Endothelial cell (in vitro differentiated cells): ENCODE measurements around the gene MUL1. TPM values are rescaled to one million over a fixed set of nuclear protein-coding genes. Genes with fewer than 3 reads are reported as not detected.
A peak's percentile ranks its signal among the peaks of the same experiment; 100 is the strongest.

Source experiments
- DNase-seq: peaks from one replicate; pipeline ENCODE4 v3.0.0; 2021; ENCODE audit warnings: low spot score
- H3K27ac Mint-ChIP-seq: one replicate; pipeline ENCODE4 v1.8.0; 2021; ENCODE audit warnings: mixed read lengths, inconsistent platforms; ENCODE audit not compliant: unreplicated experiment
- H3K27me3 Mint-ChIP-seq: one replicate; pipeline ENCODE4 v1.8.0; 2021; ENCODE audit warnings: mild to moderate bottlenecking, moderate library complexity, mixed read lengths, inconsistent platforms; ENCODE audit not compliant: unreplicated experiment
- H3K36me3 Mint-ChIP-seq: one replicate; pipeline ENCODE4 v1.8.0; 2021; ENCODE audit warnings: mild to moderate bottlenecking, low read depth, mixed read lengths, inconsistent platforms; ENCODE audit not compliant: unreplicated experiment
- H3K4me1 Mint-ChIP-seq: one replicate; pipeline ENCODE4 v1.8.0; 2021; ENCODE audit warnings: mild to moderate bottlenecking, mixed read lengths, inconsistent platforms; ENCODE audit not compliant: unreplicated experiment
- H3K4me3 Mint-ChIP-seq: one replicate; pipeline ENCODE4 v1.8.0; 2021; ENCODE audit warnings: mild to moderate bottlenecking, mixed read lengths, inconsistent platforms; ENCODE audit not compliant: unreplicated experiment
- H3K9me3 Mint-ChIP-seq: one replicate; pipeline ENCODE4 v1.8.0; 2021; ENCODE audit warnings: mixed read lengths, inconsistent platforms; ENCODE audit not compliant: unreplicated experiment
- total RNA-seq: library from RNA; stranded (reverse); fragmentation: NEBNext Ultra II Directional; extraction: Animal tissue kit (Norgen Biotek cat#: 25700); gene quantifications from one replicate; pipeline ENCODE4 v1.2.1, GENCODE V29; 2021; ENCODE audit not compliant: unreplicated experiment
- TF ChIP-seq, protein P1 (sequence below): fragments of 200-600 bp; sonication (generic); IDR thresholded peaks from one replicate; pipeline ENCODE4 v1.5.0; 2021; ENCODE audit warnings: antibody characterized with exemption; ENCODE audit not compliant: unreplicated experiment

MUL1 gene
- total RNA-seq, 1 donor from 2014 or later, result 31.5 TPM

DNA sequence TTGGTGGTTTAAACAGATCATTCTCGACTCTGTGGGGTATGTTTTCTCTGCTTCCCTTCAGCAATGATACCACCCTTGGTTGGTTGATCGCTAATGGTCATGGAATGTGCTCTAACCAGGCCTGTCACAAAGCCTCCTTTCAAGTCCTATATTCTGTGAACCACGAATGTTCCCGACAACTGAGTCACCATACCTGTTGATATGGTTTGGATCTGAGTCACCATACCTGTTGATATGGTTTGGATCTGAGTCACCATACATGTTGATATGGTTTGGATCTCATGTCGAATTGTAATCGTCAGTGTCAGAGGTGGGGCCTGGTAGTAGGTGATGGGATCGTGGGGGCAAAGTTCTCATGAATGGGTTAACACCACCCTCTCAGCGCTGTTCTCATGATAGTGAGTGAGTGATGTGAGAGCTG, 11.7 kb downstream of the MUL1 start:
- peaks cover 6% of the 10 kb centered on the region for H3K27me3 Mint-ChIP-seq
- H3K36me3 Mint-ChIP-seq, result peaks cover 8% of the 10 kb centered on the region
- no peak for DNase-seq
- TF ChIP-seq, protein P1, sequence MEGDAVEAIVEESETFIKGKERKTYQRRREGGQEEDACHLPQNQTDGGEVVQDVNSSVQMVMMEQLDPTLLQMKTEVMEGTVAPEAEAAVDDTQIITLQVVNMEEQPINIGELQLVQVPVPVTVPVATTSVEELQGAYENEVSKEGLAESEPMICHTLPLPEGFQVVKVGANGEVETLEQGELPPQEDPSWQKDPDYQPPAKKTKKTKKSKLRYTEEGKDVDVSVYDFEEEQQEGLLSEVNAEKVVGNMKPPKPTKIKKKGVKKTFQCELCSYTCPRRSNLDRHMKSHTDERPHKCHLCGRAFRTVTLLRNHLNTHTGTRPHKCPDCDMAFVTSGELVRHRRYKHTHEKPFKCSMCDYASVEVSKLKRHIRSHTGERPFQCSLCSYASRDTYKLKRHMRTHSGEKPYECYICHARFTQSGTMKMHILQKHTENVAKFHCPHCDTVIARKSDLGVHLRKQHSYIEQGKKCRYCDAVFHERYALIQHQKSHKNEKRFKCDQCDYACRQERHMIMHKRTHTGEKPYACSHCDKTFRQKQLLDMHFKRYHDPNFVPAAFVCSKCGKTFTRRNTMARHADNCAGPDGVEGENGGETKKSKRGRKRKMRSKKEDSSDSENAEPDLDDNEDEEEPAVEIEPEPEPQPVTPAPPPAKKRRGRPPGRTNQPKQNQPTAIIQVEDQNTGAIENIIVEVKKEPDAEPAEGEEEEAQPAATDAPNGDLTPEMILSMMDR, result no peak
- no peak overlapping the region for H3K4me3 Mint-ChIP-seq
- H3K27ac Mint-ChIP-seq, result no peak overlapping the region
- H3K9me3 Mint-ChIP-seq, result no peaks in the 10 kb centered on the region
- H3K4me1 Mint-ChIP-seq, result no peaks in the 10 kb centered on the region

DNA sequence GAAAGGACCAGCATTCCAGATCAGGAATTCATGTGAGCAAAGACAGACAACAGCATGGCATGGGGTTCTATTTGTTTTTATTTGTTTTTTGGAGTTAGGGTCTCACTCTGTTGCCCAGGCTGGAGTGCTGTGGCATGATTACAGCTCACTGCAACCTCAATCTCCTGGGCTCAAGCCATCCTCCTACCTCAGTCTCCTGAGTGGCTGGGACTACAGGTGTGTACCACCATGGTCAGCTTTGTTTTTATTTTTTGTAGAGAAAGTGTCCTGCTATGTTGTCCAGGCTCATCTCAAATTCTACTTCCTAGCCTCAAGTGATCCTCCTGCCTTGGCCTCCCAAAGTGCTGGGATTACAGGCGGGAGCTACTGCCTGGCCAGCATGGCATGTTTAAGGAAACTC, 12.3 kb downstream of the MUL1 start:
- Mint-ChIP-seq H3K9me3 (no peaks in the 10 kb centered on the region), H3K4me1 (no peaks in the 10 kb centered on the region), H3K4me3 (no peak overlapping the region), H3K27ac (no peak overlapping the region), H3K27me3 (peaks cover 6% of the 10 kb centered on the region), H3K36me3 (peaks cover 5% of the 10 kb centered on the region)
- DNase-seq, result no peak
- TF ChIP-seq, protein P1, result no peak

DNA sequence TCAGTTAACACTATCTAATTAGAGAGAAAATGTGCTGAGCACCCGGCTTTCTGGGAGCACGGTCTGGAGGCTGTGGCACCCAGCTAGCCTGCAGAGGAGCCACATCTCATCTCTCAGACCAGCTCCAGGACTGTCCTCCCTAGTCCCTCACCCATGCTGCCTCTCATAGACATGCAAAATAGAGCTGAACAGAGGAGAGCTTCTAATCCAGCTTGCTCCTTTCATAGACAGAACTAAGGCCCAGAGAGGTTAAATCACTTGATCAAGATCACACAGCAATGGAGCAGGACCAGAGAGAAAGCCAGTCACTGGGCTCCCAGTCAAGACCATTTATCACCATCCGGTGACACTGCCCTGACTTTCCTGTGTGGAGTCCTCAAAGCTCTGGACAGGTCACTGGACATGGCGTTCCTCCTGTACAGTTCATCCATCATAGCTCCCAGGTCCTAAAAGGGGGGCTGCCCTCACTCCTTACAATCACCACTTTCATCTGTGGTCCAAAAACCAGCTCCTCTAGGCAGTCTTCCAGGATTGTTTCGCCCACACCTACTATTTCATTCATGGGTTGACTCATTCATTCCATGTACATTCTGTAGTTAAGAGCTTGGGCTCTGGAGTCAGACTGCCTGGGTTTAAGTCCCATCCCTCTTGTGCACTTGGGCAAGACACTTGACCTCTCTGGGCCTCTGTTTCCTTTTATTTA, 13.2 kb downstream of the MUL1 start:
- Mint-ChIP-seq H3K36me3 (no peaks in the 10 kb centered on the region), H3K27ac (no peak overlapping the region), H3K4me3 (no peak overlapping the region), H3K4me1 (no peaks in the 10 kb centered on the region), H3K9me3 (no peaks in the 10 kb centered on the region), H3K27me3 (peaks cover 8% of the 10 kb centered on the region)
- TF ChIP-seq, protein P1, result no peak
- no peak for DNase-seq

DNA sequence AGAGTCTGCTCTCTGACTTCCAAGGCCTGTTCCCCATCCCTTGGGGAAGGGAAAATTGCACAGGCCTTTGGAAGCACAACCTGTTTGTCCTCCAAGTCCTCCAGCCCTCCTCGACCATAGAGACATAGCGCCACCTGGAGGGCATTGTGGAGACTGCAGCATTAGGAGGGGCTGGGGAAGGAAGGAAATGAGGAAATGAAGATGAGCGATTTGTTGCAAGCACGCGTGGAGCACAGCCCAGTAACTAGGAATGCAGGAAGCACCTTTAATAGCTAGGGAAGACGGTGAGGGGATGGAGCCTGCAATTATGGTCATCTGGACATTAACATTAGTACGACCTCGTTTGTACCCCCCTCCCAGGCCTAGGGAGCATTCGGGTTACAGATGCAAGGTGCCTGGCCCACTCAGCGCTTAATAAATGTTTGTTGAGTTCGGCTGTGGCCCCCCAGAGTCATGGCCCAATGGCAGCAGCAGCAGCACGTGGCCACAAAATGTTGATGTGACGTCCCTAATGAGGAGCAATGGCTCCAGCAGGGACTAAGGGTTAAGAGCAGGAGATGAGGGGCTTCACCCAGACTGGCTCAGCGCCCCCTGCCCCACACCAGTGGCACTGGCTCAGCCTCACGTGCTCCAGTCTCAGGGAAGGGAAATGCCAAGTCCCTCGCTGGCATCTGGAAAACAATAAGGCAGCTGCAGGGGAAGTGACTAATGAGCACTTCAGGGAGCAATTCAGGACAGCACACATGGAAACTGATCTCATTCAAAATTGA, 13.9 kb downstream of the MUL1 start:
- Mint-ChIP-seq H3K27ac (no peak overlapping the region), H3K4me1 (no peaks in the 10 kb centered on the region), H3K36me3 (no peaks in the 10 kb centered on the region), H3K4me3 (no peak overlapping the region), H3K27me3 (peaks cover 6% of the 10 kb centered on the region), H3K9me3 (no peaks in the 10 kb centered on the region)
- TF ChIP-seq, protein P1, result peak; percentile 92
- peak; percentile 92 for DNase-seq

DNA sequence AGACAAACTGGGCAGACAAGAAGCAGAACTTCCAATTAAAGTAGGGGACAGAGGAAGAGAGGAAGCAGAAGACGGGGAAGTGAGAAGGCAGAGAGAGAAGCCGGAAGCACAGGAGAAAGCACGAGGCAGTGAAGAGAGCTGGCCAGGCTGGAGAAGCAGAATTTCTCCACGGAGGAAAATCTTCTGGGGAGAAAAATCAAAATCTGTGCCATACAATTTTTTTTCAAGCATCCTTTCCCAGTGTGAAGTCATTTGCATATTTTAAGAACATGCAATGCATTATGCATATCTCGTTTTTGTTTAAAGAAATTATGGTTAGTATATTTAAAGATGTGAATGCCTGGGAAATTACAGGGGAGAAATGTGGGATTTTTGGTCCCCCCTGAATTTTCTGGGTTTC, 14.6 kb downstream of the MUL1 start:
- Mint-ChIP-seq H3K27me3 (peaks cover 8% of the 10 kb centered on the region), H3K9me3 (no peaks in the 10 kb centered on the region), H3K4me3 (no peak overlapping the region), H3K36me3 (no peaks in the 10 kb centered on the region), H3K27ac (no peak overlapping the region), H3K4me1 (no peaks in the 10 kb centered on the region)
- TF ChIP-seq, protein P1, result no peak
- no peak for DNase-seq
